ENCODE measurements around the gene UBA7. TPM values are rescaled to one million over a fixed set of nuclear protein-coding genes. Genes with fewer than 3 reads are reported as not detected.

The UBA7 gene
- total and polyA plus RNA-seq, 2 of the 13 experiments (the other 11 are each of a cell fraction or from before 2014, with no cell fraction given), result 9.5 to 16.5 TPM

- in situ Hi-C loops (cut with HindIII; ENCODE audit: extremely low pct_ligation_motif_present, low pct_unique_long_range_greater_than_20kb), result no loop called here
- DNase-seq (ENCODE audit: low spot score) (no peak), ATAC-seq (no peak), FAIRE-seq (no peak)
- no peak overlapping the region for H3K4me2 ChIP-seq (ENCODE audit: low read depth, low read length)
- H2AFZ ChIP-seq (ENCODE audit: low read length), result no peak overlapping the region
- CTCF ChIA-PET (ENCODE audit: low intra/inter-chr PET ratio, low total read pairs), result no interaction called here
- H3K36me3 ChIP-seq (replicated peaks in 1 of 2; ENCODE audit: control insufficient read depth in 1 of 2, insufficient read depth in 2 of 2, low read length in 2 of 2), result peaks cover 4 to 30% of the 10 kb centered on the region in 2 experiments
- no TSS peak for BruUV-seq (replicated peaks)
- intact Hi-C loops (cut with micrococcal nuclease; ENCODE audit: unreplicated experiment), result no loop called here
- POLR2A ChIA-PET, result interaction anchor here (0.7 kb wide), 2 partner anchors 381 to 430 kb away, joined by 4 read pairs; no protein-coding TSS in a partner anchor
- no peaks in the 10 kb centered on the region for H3K9me3 ChIP-seq (ENCODE audit: low read length)
- peaks cover 76% of the 10 kb centered on the region for H3K79me2 ChIP-seq (ENCODE audit: insufficient read depth, low read length)
- H3K27ac ChIP-seq (ENCODE audit: extremely low read length, insufficient read depth, low read length), result no peak overlapping the region
- H3K9ac ChIP-seq (ENCODE audit: insufficient read depth, low read depth, low read length), result no peak overlapping the region
- WGBS (ENCODE audit: low lambda C conversion rate), result 90% methylated on average over 1 of the region's 1 CpG
- TF ChIP-seq ZBTB1 (CRISPR knock-in tag; IDR thresholded peaks at IDR 0.05; ENCODE audit: borderline replicate concordance) (no peak), RAD51 (IDR thresholded peaks at IDR 0.05; ENCODE audit: borderline replicate concordance) (no peak), TFAP4 (IDR thresholded peaks at IDR 0.05; ENCODE audit: borderline replicate concordance, low read depth) (no peak), ZNF382 (CRISPR knock-in tag; IDR thresholded peaks at IDR 0.05; ENCODE audit: borderline replicate concordance) (no peak), NFKB2 (CRISPR knock-in tag; IDR thresholded peaks at IDR 0.05; ENCODE audit: borderline replicate concordance) (no peak), AGO1 (IDR thresholded peaks at IDR 0.05; ENCODE audit: low read depth, low read length, poor library complexity, severe bottlenecking) (no peak), ZNF253 (CRISPR knock-in tag; IDR thresholded peaks at IDR 0.05; ENCODE audit: borderline replicate concordance) (no peak), KAT2B (IDR thresholded peaks at IDR 0.05; ENCODE audit: borderline replicate concordance, low read depth, low read length) (no peak), ZNF20 (CRISPR knock-in tag; IDR thresholded peaks at IDR 0.05) (no peak)
- TF ChIP-seq, protein P1, sequence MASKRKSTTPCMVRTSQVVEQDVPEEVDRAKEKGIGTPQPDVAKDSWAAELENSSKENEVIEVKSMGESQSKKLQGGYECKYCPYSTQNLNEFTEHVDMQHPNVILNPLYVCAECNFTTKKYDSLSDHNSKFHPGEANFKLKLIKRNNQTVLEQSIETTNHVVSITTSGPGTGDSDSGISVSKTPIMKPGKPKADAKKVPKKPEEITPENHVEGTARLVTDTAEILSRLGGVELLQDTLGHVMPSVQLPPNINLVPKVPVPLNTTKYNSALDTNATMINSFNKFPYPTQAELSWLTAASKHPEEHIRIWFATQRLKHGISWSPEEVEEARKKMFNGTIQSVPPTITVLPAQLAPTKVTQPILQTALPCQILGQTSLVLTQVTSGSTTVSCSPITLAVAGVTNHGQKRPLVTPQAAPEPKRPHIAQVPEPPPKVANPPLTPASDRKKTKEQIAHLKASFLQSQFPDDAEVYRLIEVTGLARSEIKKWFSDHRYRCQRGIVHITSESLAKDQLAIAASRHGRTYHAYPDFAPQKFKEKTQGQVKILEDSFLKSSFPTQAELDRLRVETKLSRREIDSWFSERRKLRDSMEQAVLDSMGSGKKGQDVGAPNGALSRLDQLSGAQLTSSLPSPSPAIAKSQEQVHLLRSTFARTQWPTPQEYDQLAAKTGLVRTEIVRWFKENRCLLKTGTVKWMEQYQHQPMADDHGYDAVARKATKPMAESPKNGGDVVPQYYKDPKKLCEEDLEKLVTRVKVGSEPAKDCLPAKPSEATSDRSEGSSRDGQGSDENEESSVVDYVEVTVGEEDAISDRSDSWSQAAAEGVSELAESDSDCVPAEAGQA (IDR thresholded peaks at IDR 0.05; ENCODE audit: low read depth), result no peak
- TF ChIP-seq, protein P1 (CRISPR knock-in tag; IDR thresholded peaks at IDR 0.05; ENCODE audit: borderline replicate concordance), result no peak
- TF ChIP-seq, protein P2, sequence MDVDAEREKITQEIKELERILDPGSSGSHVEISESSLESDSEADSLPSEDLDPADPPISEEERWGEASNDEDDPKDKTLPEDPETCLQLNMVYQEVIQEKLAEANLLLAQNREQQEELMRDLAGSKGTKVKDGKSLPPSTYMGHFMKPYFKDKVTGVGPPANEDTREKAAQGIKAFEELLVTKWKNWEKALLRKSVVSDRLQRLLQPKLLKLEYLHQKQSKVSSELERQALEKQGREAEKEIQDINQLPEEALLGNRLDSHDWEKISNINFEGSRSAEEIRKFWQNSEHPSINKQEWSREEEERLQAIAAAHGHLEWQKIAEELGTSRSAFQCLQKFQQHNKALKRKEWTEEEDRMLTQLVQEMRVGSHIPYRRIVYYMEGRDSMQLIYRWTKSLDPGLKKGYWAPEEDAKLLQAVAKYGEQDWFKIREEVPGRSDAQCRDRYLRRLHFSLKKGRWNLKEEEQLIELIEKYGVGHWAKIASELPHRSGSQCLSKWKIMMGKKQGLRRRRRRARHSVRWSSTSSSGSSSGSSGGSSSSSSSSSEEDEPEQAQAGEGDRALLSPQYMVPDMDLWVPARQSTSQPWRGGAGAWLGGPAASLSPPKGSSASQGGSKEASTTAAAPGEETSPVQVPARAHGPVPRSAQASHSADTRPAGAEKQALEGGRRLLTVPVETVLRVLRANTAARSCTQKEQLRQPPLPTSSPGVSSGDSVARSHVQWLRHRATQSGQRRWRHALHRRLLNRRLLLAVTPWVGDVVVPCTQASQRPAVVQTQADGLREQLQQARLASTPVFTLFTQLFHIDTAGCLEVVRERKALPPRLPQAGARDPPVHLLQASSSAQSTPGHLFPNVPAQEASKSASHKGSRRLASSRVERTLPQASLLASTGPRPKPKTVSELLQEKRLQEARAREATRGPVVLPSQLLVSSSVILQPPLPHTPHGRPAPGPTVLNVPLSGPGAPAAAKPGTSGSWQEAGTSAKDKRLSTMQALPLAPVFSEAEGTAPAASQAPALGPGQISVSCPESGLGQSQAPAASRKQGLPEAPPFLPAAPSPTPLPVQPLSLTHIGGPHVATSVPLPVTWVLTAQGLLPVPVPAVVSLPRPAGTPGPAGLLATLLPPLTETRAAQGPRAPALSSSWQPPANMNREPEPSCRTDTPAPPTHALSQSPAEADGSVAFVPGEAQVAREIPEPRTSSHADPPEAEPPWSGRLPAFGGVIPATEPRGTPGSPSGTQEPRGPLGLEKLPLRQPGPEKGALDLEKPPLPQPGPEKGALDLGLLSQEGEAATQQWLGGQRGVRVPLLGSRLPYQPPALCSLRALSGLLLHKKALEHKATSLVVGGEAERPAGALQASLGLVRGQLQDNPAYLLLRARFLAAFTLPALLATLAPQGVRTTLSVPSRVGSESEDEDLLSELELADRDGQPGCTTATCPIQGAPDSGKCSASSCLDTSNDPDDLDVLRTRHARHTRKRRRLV (CRISPR knock-in tag; IDR thresholded peaks at IDR 0.05), result no peak
- H3K27me3 ChIP-seq (ENCODE audit: control insufficient read depth in 1 of 2, insufficient read depth in 2 of 2, low read length in 2 of 2), result no peaks in the 10 kb centered on the region
- peaks cover 4% of the 10 kb centered on the region; the same call in 1 of the 2 replicates for H4K20me1 ChIP-seq (ENCODE audit: insufficient read depth, low read length)
- H3K4me3 ChIP-seq (replicated peaks in 1 of 3; ENCODE audit: insufficient read depth in 1 of 3, low read depth in 2 of 3, low read length in 3 of 3), result no peak overlapping the region
- peaks cover 6% of the 10 kb centered on the region; the same call in 1 of the 2 replicates for H3K4me1 ChIP-seq (ENCODE audit: insufficient read depth, low read length)
Measured at GRCh38 chr3:49771340-49771938, 42.3 kb downstream of the UBA7 start.

Data from HepG2 (cell line).